Bronchial smooth muscle cell (primary cell): ENCODE measurements around the gene ENOPH1. TPM values are rescaled to one million over a fixed set of nuclear protein-coding genes. Genes with fewer than 3 reads are reported as not detected.

Experiments
- total RNA-seq: library from RNA; depleted of rRNA; stranded (reverse); fragments of >200 nt; gene quantifications from 2 replicates; pipeline ENCODE4 v1.2.1, GENCODE V29; 2014

ENOPH1 gene
- total RNA-seq, result 38.1 and 45.9 TPM in 2 replicates

DNA sequence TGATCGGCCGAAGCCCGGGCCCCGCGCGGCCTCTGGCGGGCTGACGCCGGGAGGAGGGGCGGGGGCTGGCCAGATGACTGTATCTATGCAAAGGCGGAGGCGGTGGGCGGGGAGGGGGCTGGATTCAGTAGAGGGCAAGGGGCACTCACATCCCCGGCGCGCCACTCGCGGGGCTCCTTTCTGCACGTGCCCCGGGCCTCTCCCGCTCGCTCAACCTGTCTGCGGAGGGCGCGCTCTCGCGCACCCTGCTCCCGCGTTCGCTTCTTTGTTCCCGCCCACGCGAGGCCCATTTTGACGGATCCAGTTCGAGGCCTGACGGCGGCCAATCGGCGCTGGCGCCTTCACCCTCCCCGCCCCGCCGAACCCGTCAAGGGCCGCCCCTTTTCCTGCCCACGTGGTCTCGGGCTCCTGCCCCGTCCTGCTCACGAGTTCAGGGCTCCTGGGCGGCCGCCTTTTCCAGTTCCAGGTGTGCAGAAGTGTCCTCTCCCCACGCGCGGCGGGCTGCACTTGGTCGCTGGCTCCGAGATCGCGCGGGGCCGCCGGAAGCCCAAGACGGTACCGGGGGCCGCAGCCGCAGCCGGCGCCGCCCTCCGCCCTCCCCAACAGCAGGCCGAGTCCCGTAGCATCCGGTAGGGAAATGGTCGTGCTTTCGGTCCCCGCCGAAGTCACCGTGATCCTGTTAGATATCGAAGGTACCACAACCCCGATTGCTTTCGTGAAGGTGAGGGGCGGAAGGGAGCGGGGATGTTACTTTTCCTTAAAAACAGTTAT is at the start of gene ENOPH1, which contains the start of gene HNRNPDL:
TSS of gene ENOPH1 (plus strand) at position 398 of the 771 bp plus-strand sequence. CDS start at position 638, 240 bp downstream.
TSS of gene HNRNPDL (minus strand) at position 270 of the 771 bp plus-strand sequence. CDS start 772 bp downstream, outside the sequence.

Other genes starting within 250 kb of the ENOPH1 start
- 18.0 and 27.1 TPM in 2 replicates for gene HNRNPD, start 56.6 kb upstream of the ENOPH1 start, total RNA-seq
- 120 and 137 TPM in 2 replicates for gene HNRNPDL, start 128 bp upstream of the ENOPH1 start, total RNA-seq
- gene TMEM150C, start 131.4 kb downstream of the ENOPH1 start, total RNA-seq, result under 0.01 and 0.17 TPM in 2 replicates